WERI-Rb-1 (cell line): ENCODE measurements around the gene DOCK10.

Source experiments
- DNase-seq: peaks from one replicate; pipeline ENCODE4 v3.0.0-alpha.2; 2020
- H3K27ac ChIP-seq: fragments of 250-450 bp; sonication (Bioruptor Pico); 2 replicates; pipeline ENCODE4 v1.5.1; 2020; ENCODE audit warnings: mild to moderate bottlenecking, moderate library complexity
- H3K27me3 ChIP-seq: fragments of 250-450 bp; sonication (Bioruptor Pico); 2 replicates; pipeline ENCODE4 v1.5.1; 2021; ENCODE audit warnings: mild to moderate bottlenecking, low read depth, moderate library complexity; ENCODE audit not compliant: insufficient read depth, severe bottlenecking
- H3K36me3 ChIP-seq: fragments of 250-450 bp; sonication (Bioruptor Pico); 2 replicates; pipeline ENCODE4 v1.5.1; 2020; ENCODE audit warnings: mild to moderate bottlenecking, moderate library complexity
- H3K4me3 ChIP-seq: 2 replicates; pipeline ENCODE4 v1.5.1; 2011; ENCODE audit warnings: low read depth, mild to moderate bottlenecking, control low read depth, low read length
- H3K9me3 ChIP-seq: fragments of 250-450 bp; sonication (Bioruptor Pico); 2 replicates; pipeline ENCODE4 v1.5.1; 2021; ENCODE audit warnings: mild to moderate bottlenecking, moderate library complexity; ENCODE audit not compliant: severe bottlenecking
- CTCF ChIP-seq: IDR thresholded peaks from 2 replicates; pipeline ENCODE4 v1.5.1; 2011; ENCODE audit warnings: low read depth, mild to moderate bottlenecking, control low read depth, inconsistent platforms, low read length

The DOCK10 gene

GRCh38 chr2:224930990-224931389 is 111.3 kb downstream of the DOCK10 start:
- Histone ChIP-seq H3K36me3 (no peaks in the 10 kb centered on the region; the same call in 1 of the 2 replicates), H3K27ac (no peak overlapping the region), H3K4me3 (no peak overlapping the region), H3K27me3 (no peaks in the 10 kb centered on the region), H3K9me3 (no peaks in the 10 kb centered on the region)
- DNase-seq, result no peak
- no peak for TF ChIP-seq CTCF

GRCh38 chr2:224930124-224930523 is 112.1 kb downstream of the DOCK10 start:
- no peak overlapping the region for H3K27ac ChIP-seq
- H3K27me3 ChIP-seq, result no peaks in the 10 kb centered on the region
- H3K36me3 ChIP-seq, result no peaks in the 10 kb centered on the region; the same call in 1 of the 2 replicates
- H3K9me3 ChIP-seq, result no peaks in the 10 kb centered on the region
- no peak for TF ChIP-seq CTCF
- H3K4me3 ChIP-seq, result no peak overlapping the region
- no peak for DNase-seq

GRCh38 chr2:224929512-224929911 is 112.8 kb downstream of the DOCK10 start:
- no peaks in the 10 kb centered on the region; the same call in 1 of the 2 replicates for H3K36me3 ChIP-seq

GRCh38 chr2:224927646-224928173 is 114.6 kb downstream of the DOCK10 start:
- no peaks in the 10 kb centered on the region; the same call in 1 of the 2 replicates for H3K36me3 ChIP-seq
- no peak overlapping the region for H3K27ac ChIP-seq

More at GRCh38 chr2:224929512-224929911, 112.8 kb downstream of the DOCK10 start:
- H3K4me3 ChIP-seq, result no peak overlapping the region
- H3K27ac ChIP-seq, result no peak overlapping the region
- H3K9me3 ChIP-seq, result no peaks in the 10 kb centered on the region
- no peaks in the 10 kb centered on the region for H3K27me3 ChIP-seq
- TF ChIP-seq CTCF, result no peak
- DNase-seq, result no peak

GRCh38 chr2:224927011-224927410 is 115.3 kb downstream of the DOCK10 start:
- Histone ChIP-seq H3K27ac (no peak overlapping the region), H3K36me3 (no peaks in the 10 kb centered on the region; the same call in 1 of the 2 replicates), H3K9me3 (no peaks in the 10 kb centered on the region), H3K27me3 (no peaks in the 10 kb centered on the region), H3K4me3 (no peak overlapping the region)
- DNase-seq, result no peak
- no peak for TF ChIP-seq CTCF

More at GRCh38 chr2:224927646-224928173, 114.6 kb downstream of the DOCK10 start:
- no peak for DNase-seq
- H3K9me3 ChIP-seq, result no peaks in the 10 kb centered on the region
- H3K4me3 ChIP-seq, result no peak overlapping the region
- TF ChIP-seq CTCF, result no peak
- H3K27me3 ChIP-seq, result no peaks in the 10 kb centered on the region

GRCh38 chr2:224925810-224926100 is 116.5 kb downstream of the DOCK10 start:
- no peak overlapping the region for H3K4me3 ChIP-seq
- no peaks in the 10 kb centered on the region for H3K9me3 ChIP-seq
- H3K36me3 ChIP-seq, result no peaks in the 10 kb centered on the region; the same call in 1 of the 2 replicates
- no peaks in the 10 kb centered on the region for H3K27me3 ChIP-seq
- no peak overlapping the region for H3K27ac ChIP-seq
- TF ChIP-seq CTCF, result no peak
- DNase-seq, result no peak
